ENCODE measurements around the gene TOGARAM1. TPM values are rescaled to one million over a fixed set of nuclear protein-coding genes. Genes with fewer than 3 reads are reported as not detected.
A peak's percentile ranks its signal among the peaks of the same experiment; 100 is the strongest.

TOGARAM1 gene
- total and polyA plus RNA-seq, 9 of the 15 experiments (the other 6 are each of a cell fraction or from before 2014, with no cell fraction given): 1.3 to 6.4 (median 3.7) TPM

DNA sequence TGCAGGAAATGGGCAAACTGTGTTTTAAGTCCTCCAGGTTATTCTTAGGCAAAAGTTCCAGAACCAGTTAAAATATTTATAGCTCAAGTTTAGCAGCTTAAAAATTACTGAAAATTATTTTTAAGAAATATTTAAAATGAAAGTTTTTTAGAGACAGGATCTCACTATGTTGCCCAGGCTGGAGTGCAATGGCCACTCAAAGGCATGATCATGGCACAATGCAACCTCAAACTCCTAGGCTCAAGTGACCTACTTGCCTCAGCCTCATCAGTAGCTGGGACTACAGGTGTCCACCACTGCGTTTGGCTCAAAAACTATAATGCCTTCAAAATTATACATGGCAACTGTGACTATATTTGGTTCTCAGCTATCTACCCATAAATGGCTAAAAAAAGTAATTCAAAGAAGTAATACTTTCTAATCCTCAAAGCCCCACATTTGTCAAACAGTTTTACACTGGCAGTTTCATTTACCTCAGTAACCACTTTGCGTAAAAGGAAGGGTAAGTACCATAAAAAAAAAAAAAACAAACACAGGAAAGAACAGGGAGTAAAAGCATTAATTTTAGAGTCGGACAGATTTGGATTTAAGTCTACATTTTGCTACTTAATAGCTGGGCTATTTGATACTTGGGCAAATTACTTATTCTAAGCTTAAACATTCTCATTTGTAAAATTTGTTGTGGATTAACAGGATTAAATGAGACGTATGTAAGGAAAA is 9.4 kb upstream of the TOGARAM1 start:
- FAIRE-seq: no peak

DNA sequence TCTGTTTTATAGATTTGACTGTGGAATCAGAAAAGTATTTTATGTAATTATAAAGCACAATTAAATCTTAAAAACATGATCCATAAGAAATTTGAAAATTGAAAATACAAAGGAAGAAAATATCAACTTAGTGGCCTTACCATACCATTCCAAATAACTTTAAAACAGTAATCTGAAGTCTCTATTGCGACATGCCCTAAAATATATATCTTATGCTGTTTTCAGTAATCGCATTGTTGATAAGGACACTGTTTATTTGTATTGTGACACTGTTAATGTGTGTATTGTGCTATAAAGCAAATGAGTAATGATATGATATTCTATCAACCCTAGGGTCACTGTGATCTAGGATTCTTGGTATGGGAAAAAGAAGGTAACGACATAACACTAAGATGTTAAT is 7.2 kb upstream of the TOGARAM1 start:
- Histone ChIP-seq H3K27ac (ENCODE audit: extremely low read depth, low read depth, low read length) (no peak overlapping the region), H3K9me1 (ENCODE audit: control insufficient read depth, insufficient read depth, low read length) (no peaks in the 10 kb centered on the region), H3K9ac (ENCODE audit: insufficient read depth in 1 of 2, low read depth in 2 of 2, low read length in 2 of 2) (no peak overlapping the region), H3K79me2 (ENCODE audit: control insufficient read depth, insufficient read depth, low read length) (peaks cover 39% of the 10 kb centered on the region), H3K9me3 (replicated peaks; ENCODE audit: control insufficient read depth, insufficient read depth, low read depth, low read length) (no peaks in the 10 kb centered on the region), H3K4me2 (ENCODE audit: insufficient read depth, low read length) (no peak overlapping the region), H3K36me3 (ENCODE audit: control insufficient read depth, insufficient read depth, low read length) (no peaks in the 10 kb centered on the region), H3K4me3 (no peak overlapping the region), H3K27me3 (ENCODE audit: control insufficient read depth in 2 of 2, insufficient read depth in 2 of 2, low read length in 2 of 2) (no peaks in the 10 kb centered on the region), H4K20me1 (replicated peaks; ENCODE audit: control insufficient read depth, insufficient read depth, low read length) (no peaks in the 10 kb centered on the region), H3K4me1 (replicated peaks in 1 of 2; ENCODE audit: control insufficient read depth in 2 of 2, insufficient read depth in 2 of 2, low read length in 2 of 2) (no peaks in the 10 kb centered on the region), H2AFZ (ENCODE audit: low read depth, low read length) (no peak overlapping the region)
- CTCF ChIA-PET (ENCODE audit: low intra/inter-chr PET ratio): no interaction called here
- no TSS peak for BruUV-seq (replicated peaks)
- no peak for FAIRE-seq
- in situ Hi-C loops (cut with MboI) (no loop called here), intact Hi-C loops (cut with micrococcal nuclease) (no loop called here)
- ATAC-seq: no peak
- WGBS (ENCODE audit: insufficient coverage, low coverage, missing lambda C conversion rate): 90% methylated on average over 3 of the region's 3 CpGs
- no peak for TF ChIP-seq CEBPG (CRISPR knock-in tag; IDR thresholded peaks at IDR 0.05)
- 0 out of 4 replicates have a peak, but pooled peaks of 1 of the 2 experiments have one; percentile 39 for TF ChIP-seq CEBPG (tag; conservative IDR thresholded peaks at IDR 0.05 in 1 of 2, IDR thresholded peaks at IDR 0.05 in 1 of 2)
- TF ChIP-seq, protein P1, sequence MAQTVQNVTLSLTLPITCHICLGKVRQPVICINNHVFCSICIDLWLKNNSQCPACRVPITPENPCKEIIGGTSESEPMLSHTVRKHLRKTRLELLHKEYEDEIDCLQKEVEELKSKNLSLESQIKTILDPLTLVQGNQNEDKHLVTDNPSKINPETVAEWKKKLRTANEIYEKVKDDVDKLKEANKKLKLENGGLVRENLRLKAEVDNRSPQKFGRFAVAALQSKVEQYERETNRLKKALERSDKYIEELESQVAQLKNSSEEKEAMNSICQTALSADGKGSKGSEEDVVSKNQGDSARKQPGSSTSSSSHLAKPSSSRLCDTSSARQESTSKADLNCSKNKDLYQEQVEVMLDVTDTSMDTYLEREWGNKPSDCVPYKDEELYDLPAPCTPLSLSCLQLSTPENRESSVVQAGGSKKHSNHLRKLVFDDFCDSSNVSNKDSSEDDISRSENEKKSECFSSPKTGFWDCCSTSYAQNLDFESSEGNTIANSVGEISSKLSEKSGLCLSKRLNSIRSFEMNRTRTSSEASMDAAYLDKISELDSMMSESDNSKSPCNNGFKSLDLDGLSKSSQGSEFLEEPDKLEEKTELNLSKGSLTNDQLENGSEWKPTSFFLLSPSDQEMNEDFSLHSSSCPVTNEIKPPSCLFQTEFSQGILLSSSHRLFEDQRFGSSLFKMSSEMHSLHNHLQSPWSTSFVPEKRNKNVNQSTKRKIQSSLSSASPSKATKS (CRISPR knock-in tag; IDR thresholded peaks at IDR 0.05): no peak
- TF ChIP-seq DDX20 (tag; IDR thresholded peaks at IDR 0.05; ENCODE audit: low read depth): no peak
- peak; percentile 52 for TF ChIP-seq CEBPB (tag; IDR thresholded peaks at IDR 0.05)
- no peak for DNase-seq (ENCODE audit: extremely low read depth in 1 of 4, low spot score in 3 of 4)
- POLR2A ChIA-PET: no interaction called here

More for the DNA sequence above, 9.4 kb upstream of the TOGARAM1 start:
- Histone ChIP-seq H3K4me2 (ENCODE audit: insufficient read depth, low read length) (no peak overlapping the region), H3K9me1 (ENCODE audit: control insufficient read depth, insufficient read depth, low read length) (no peaks in the 10 kb centered on the region), H4K20me1 (replicated peaks; ENCODE audit: control insufficient read depth, insufficient read depth, low read length) (no peaks in the 10 kb centered on the region), H3K9ac (ENCODE audit: insufficient read depth in 1 of 2, low read depth in 2 of 2, low read length in 2 of 2) (no peak overlapping the region), H3K4me3 (no peak overlapping the region), H2AFZ (ENCODE audit: low read depth, low read length) (no peak overlapping the region), H3K36me3 (ENCODE audit: control insufficient read depth, insufficient read depth, low read length) (no peaks in the 10 kb centered on the region), H3K27me3 (ENCODE audit: control insufficient read depth in 2 of 2, insufficient read depth in 2 of 2, low read length in 2 of 2) (no peaks in the 10 kb centered on the region), H3K79me2 (ENCODE audit: control insufficient read depth, insufficient read depth, low read length) (peaks cover 17% of the 10 kb centered on the region), H3K9me3 (replicated peaks; ENCODE audit: control insufficient read depth, insufficient read depth, low read depth, low read length) (no peaks in the 10 kb centered on the region), H3K27ac (ENCODE audit: extremely low read depth, low read depth, low read length) (no peak overlapping the region), H3K4me1 (replicated peaks in 1 of 2; ENCODE audit: control insufficient read depth in 2 of 2, insufficient read depth in 2 of 2, low read length in 2 of 2) (no peaks in the 10 kb centered on the region)
- POLR2A ChIA-PET: no interaction called here
- DNase-seq (ENCODE audit: extremely low read depth in 1 of 4, low spot score in 3 of 4): no peak
- no TSS peak for BruUV-seq (replicated peaks)
- WGBS (ENCODE audit: insufficient coverage, low coverage, missing lambda C conversion rate): 88% methylated on average over 4 of the region's 4 CpGs
- ATAC-seq: no peak
- intact Hi-C loops (cut with micrococcal nuclease) (no loop called here), in situ Hi-C loops (cut with MboI) (no loop called here)
- CTCF ChIA-PET (ENCODE audit: low intra/inter-chr PET ratio): no interaction called here
- peak; percentile 59 for TF ChIP-seq ZNF121 (CRISPR knock-in tag; conservative IDR thresholded peaks at IDR 0.05)
- TF ChIP-seq SUPT5H (IDR thresholded peaks at IDR 0.05): no peak
